Measurements from ENCODE around the gene ENKD1.

Gene ENKD1

GRCh38 chr16:67678354-67679023, 11.9 kb upstream of the ENKD1 start:
- no peak for DNase-seq

GRCh38 chr16:67677712-67678111, 11.2 kb upstream of the ENKD1 start:
- no peak for DNase-seq

GRCh38 chr16:67676939-67677338, 10.4 kb upstream of the ENKD1 start:
- no peak for DNase-seq

GRCh38 chr16:67676516-67676915, 10.0 kb upstream of the ENKD1 start:
- DNase-seq = no peak

GRCh38 chr16:67675999-67676398, 9.4 kb upstream of the ENKD1 start:
- DNase-seq = no peak

- DNase-seq = no peak
Observed at GRCh38 chr16:67675579-67675935, 9.0 kb upstream of the ENKD1 start.

GRCh38 chr16:67674851-67675578, 8.5 kb upstream of the ENKD1 start:
- DNase-seq = no peak

GRCh38 chr16:67673712-67674580, 7.4 kb upstream of the ENKD1 start:
- no peak for DNase-seq

- DNase-seq = no peak
Observed at GRCh38 chr16:67672739-67673662, 6.5 kb upstream of the ENKD1 start.

- no peak for DNase-seq
Observed at GRCh38 chr16:67672306-67672705, 5.8 kb upstream of the ENKD1 start.

GRCh38 chr16:67669499-67670101, 3.0 kb upstream of the ENKD1 start:
- DNase-seq = no peak

- DNase-seq = no peak
Observed at GRCh38 chr16:67668495-67669157, 2.1 kb upstream of the ENKD1 start.

GRCh38 chr16:67667817-67668494, 1.4 kb upstream of the ENKD1 start:
- DNase-seq = no peak

GRCh38 chr16:67667453-67667816, 885 bp upstream of the ENKD1 start:
- no peak for DNase-seq

GRCh38 chr16:67666032-67666551, 458 bp downstream of the ENKD1 start:
- DNase-seq = no peak

GRCh38 chr16:67665598-67665997, 952 bp downstream of the ENKD1 start:
- DNase-seq = no peak

GRCh38 chr16:67664871-67665270, 1.7 kb downstream of the ENKD1 start:
- no peak for DNase-seq

GRCh38 chr16:67664258-67664657, 2.3 kb downstream of the ENKD1 start:
- no peak for DNase-seq

GRCh38 chr16:67663877-67664222, 2.7 kb downstream of the ENKD1 start:
- no peak for DNase-seq

GRCh38 chr16:67663151-67663876, 3.2 kb downstream of the ENKD1 start:
- DNase-seq = no peak
